ENCODE results near the gene OSBP2.

OSBP2 gene

DNA sequence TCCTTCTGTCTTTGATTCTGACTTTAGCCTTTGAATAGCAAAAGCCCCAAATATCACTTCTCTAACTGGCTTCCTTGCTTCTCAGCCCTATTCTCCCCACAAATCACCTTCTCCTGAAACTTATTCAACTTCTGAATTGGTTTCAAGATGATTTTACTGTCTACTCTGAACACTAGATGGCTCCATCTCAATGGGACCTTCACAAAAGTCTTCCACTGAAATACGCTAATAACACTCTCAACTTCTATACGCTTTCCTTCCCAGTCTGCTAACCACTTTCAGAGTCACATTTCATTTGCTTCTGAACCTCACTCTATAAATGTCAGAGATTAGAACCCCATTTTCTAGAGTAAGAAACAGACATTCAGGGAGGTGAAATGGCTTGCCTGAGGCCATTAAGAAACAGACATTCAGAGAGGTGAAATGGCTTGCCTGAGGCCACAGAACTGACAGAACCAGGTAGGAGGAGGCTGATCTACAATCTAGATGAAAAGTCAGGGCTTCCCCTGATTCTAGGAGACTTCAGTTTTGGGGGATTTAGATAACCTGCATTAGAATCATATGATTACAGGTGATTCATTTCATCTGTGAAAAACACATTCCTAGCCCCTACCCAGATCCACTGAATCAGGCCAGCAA lies 253.3 kb downstream of the OSBP2 start:
- DNase-seq: no peak

DNA sequence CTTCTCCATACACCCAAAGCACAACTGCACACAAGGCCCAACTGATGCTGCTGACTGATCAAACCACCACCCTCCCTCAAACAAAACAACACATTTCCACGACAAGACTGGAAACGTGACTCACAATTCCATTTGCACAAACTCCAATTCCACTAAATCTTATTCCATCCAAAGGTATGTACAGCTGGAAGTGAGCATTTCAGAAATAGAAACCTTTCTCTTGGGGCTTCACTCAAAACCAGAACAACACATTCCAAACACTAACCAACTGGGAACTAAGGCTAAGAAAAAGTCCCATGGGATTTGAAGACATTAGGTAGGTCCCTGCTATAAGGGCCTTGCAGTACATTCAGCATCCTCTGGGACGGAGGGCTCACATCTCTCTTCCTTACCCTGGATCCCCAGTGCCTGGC lies 254.3 kb downstream of the OSBP2 start:
- DNase-seq: no peak

DNA sequence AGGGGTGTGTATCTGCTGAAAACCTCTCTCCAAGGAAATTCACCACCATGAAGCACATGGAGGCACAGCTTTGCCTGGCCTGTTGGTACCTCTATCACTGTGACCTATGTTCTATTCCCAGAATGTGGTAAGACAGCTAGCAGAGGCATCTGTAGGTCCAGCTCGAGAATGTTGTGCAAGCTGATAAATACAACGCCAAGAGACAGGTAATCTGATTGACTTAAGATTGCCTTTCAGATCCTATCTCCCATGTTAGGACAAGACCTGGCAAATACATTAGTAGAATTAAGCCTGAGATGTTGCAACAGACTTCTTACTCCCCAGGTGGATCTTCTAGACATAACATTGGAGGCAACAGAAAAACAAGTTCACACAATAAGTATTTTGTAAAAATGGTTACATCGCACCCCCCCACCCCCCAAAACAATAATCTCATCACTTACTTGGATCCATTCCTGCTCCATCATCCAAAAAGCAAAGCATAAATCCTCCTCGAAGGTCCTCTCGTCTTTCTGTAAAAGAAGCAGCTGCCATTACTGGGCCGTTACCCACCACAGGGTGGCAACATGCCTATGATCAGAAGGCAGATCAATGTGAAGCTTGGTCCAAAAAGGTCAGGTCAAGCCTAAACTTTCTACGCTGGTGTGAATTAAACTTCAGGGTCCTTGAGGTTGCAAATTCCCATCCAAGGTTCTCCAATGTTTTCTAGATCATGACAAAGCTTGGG lies 255.4 kb downstream of the OSBP2 start:
- DNase-seq: no peak

DNA sequence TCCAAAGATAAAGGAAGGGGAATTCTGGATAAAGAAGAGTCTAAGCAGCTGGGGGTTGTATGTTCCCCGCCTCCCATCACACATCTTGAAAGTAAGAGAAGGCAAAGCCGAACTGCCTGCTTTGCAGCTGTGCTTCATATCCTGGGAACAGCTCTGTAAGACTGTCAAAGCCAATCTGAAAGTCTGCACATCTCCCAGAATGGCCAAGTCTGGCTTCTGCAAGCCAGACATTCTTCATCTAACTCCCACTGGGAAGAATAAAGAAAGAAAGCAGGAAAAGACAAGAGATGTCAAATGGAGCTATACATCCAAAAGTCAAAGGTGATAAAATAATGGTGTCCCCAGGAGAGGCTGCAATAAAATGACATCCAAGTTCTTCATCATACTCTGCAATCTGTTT lies 258.5 kb downstream of the OSBP2 start:
- DNase-seq: no peak

DNA sequence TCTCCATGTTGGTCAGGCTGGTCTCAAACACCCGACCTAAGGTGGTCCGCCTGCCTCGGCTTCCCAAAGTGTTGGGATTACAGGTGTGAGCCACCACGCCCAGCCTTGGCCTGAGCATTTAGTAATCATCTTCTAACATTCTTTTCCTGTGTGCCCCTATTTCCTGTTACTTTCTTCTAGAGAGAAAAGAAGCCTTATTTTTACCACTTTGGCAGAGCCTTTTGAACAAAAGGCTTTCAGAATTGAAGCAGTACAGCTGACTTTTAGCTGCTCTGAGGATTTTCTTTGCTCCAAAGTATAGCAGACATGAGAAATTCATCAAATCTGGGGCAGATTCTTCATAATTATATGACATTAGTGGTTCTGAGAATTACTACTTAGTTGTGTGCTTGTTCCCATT lies 260.5 kb downstream of the OSBP2 start:
- no peak for DNase-seq

Measured in femur (tissue), 1 donor.